Transverse colon (tissue), 4 donors: Measurements from ENCODE around the gene BCAR3. TPM values are rescaled to one million over a fixed set of nuclear protein-coding genes. Genes with fewer than 3 reads are reported as not detected.
"Not testable (repeated sequence)": the region's sequence is repeated elsewhere in the genome, so short reads cannot be mapped to it uniquely, and the experiment has no call there.

ENCODE experiments used
- DNase-seq: peaks from one replicate; pipeline ENCODE4 v3.0.0-alpha.2; 2019
- H3K27ac ChIP-seq, 4 donors: fragments of 200-600 bp; sonication (generic); 2 replicates each; pipeline ENCODE4 v1.5.1; 2016 to 2018; ENCODE audit warnings: inconsistent platforms in 4 of 4
- H3K27me3 ChIP-seq: fragments of 200-600 bp; sonication (generic); 2 replicates; pipeline ENCODE4 v1.5.1; 2017; ENCODE audit warnings: inconsistent platforms
- H3K36me3 ChIP-seq, 4 donors: fragments of 200-600 bp; sonication (generic); 2 replicates each; pipeline ENCODE4 v1.5.1; 2017 to 2019; ENCODE audit warnings: inconsistent platforms in 4 of 4
- H3K4me1 ChIP-seq, 4 donors: fragments of 200-600 bp; sonication (generic); 2 replicates each; pipeline ENCODE4 v1.5.1; 2017 to 2020; ENCODE audit warnings: inconsistent platforms in 4 of 4
- H3K4me3 ChIP-seq, 4 donors: fragments of 200-600 bp; sonication (generic); 1 replicate in 1 of 4; 2 replicates in 3 of 4; pipeline versions ENCODE4 v1.5.1 to v1.6.1; 2017 to 2019; ENCODE audit warnings: inconsistent platforms in 4 of 4
- H3K9me3 ChIP-seq, 2 donors: fragments of 200-600 bp; sonication (generic); 2 replicates each; pipeline ENCODE4 v1.5.1; 2017 to 2019; ENCODE audit warnings: inconsistent platforms in 2 of 2
- EP300 ChIP-seq: sonication (generic); formaldehyde crosslinking; IDR thresholded peaks from one replicate; pipeline ENCODE4 v1.6.1; 2017; ENCODE audit warnings: antibody characterized with exemption, low read depth
- POLR2A ChIP-seq: fragments of 450-650 bp; IDR thresholded peaks from one replicate; pipeline ENCODE4 v1.6.1; 2016; ENCODE audit warnings: antibody characterized with exemption, mild to moderate bottlenecking, moderate library complexity
- POLR2AphosphoS5 ChIP-seq, 3 donors: sonication (generic); formaldehyde crosslinking; IDR thresholded peaks; one replicate each; pipeline ENCODE4 v1.6.1; 2016; ENCODE audit warnings: antibody characterized with exemption in 3 of 3
- WGBS, 2 donors: methylation state at CpG; one replicate each; pipeline ENCODE4 v1.1.5; 2018; ENCODE audit warnings: low coverage in 1 of 2; 5-methylcytosine and 5-hydroxymethylcytosine counted together
- in situ Hi-C, 4 donors: fragments of 200-750 bp; cut with MboI; loops; one replicate each; pipeline versions ENCODE4 v1.15.0 to v1.15.1; 2017; ENCODE audit warnings: low sequenced_read_pairs in 3 of 4, low pct_ligation_motif_present in 1 of 4, low pct_unique_long_range_greater_than_20kb in 1 of 4
- intact Hi-C: fragments of 100-400 bp; cut with DNase I; formaldehyde crosslinking; loops from one replicate; pipeline ENCODE4 v1.15.1; 2023; ENCODE audit warnings: low total_unique reads
- total RNA-seq, 4 donors: library from RNA; depleted of rRNA; stranded (reverse); fragments of >200 nt; gene quantifications; one replicate each; pipeline ENCODE4 v1.1.0, GENCODE V29; 2016
- TF ChIP-seq, protein P1 (sequence below), 5 experiments: fragments of 200-600 bp in 3 of 5; fragments of 450-650 bp in 2 of 5; sonication (generic) in 3 of 5; IDR thresholded peaks; 1 replicate in 2 of 5; 2 replicates in 3 of 5; pipeline ENCODE4 v1.5.1; 2016 to 2017; ENCODE audit warnings: antibody characterized with exemption in 5 of 5, inconsistent platforms in 3 of 5, mild to moderate bottlenecking in 2 of 5, moderate library complexity in 1 of 5

BCAR3 gene
- total RNA-seq, 4 donors from 2014 or later, result 12.3 to 71.7 (median 40.5) TPM

DNA sequence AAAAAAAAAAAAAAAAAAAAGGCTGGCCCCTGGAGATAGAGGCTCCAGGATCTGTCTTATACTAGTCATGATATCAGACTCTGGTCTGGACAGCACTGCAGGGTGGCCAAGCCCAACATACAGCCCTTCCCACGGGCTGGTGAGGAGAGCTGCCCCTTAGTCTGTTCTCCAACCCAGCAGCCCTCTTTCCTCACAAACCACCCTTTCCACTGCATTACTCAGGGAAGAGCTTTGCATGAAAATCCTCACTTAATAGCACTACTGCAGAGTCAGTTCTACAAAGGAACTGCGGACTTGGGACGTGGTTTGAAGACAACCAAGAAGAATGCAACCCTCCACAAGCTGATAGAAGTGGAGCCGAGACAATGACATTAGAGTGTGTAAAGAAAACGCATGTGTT is 5.7 kb downstream of the BCAR3 start:
- TF ChIP-seq EP300 (no peak), POLR2AphosphoS5 (IDR thresholded peaks at IDR 0.05) (no peak), POLR2A (no peak)
- TF ChIP-seq, protein P1, sequence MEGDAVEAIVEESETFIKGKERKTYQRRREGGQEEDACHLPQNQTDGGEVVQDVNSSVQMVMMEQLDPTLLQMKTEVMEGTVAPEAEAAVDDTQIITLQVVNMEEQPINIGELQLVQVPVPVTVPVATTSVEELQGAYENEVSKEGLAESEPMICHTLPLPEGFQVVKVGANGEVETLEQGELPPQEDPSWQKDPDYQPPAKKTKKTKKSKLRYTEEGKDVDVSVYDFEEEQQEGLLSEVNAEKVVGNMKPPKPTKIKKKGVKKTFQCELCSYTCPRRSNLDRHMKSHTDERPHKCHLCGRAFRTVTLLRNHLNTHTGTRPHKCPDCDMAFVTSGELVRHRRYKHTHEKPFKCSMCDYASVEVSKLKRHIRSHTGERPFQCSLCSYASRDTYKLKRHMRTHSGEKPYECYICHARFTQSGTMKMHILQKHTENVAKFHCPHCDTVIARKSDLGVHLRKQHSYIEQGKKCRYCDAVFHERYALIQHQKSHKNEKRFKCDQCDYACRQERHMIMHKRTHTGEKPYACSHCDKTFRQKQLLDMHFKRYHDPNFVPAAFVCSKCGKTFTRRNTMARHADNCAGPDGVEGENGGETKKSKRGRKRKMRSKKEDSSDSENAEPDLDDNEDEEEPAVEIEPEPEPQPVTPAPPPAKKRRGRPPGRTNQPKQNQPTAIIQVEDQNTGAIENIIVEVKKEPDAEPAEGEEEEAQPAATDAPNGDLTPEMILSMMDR (IDR thresholded peaks at IDR 0.05), result no peak
- in situ Hi-C loops (no loop called here), intact Hi-C loops (loop anchor here (5.0 kb wide), 1 partner anchor 39 kb away; no protein-coding TSS in a partner anchor)
- Histone ChIP-seq H3K27me3 (no peaks in the 10 kb centered on the region), H3K4me1 (peaks cover 22 to 58% (median 30%) of the 10 kb centered on the region in 4 donors), H3K27ac (no peak overlapping the region), H3K4me3 (no peak overlapping the region), H3K9me3 (no peaks in the 10 kb centered on the region), H3K36me3 (no peaks in the 10 kb centered on the region)
- 89 to 96% methylated on average over 2 to 5 of the region's 5 CpGs for WGBS, 2 donors
- no peak for DNase-seq

GRCh38 chr1:93675271-93675670 is 6.4 kb downstream of the BCAR3 start:
- TF ChIP-seq POLR2A (no peak), EP300 (no peak), POLR2AphosphoS5 (IDR thresholded peaks at IDR 0.05) (no peak)
- TF ChIP-seq, protein P1 (IDR thresholded peaks at IDR 0.05), result no peak
- 75 to 85% methylated on average over 1 to 3 of the region's 3 CpGs for WGBS, 2 donors
- Histone ChIP-seq H3K9me3 (no peaks in the 10 kb centered on the region), H3K27ac (no peak overlapping the region), H3K4me1 (peaks cover 23 to 60% (median 31%) of the 10 kb centered on the region in 4 donors), H3K27me3 (no peaks in the 10 kb centered on the region), H3K4me3 (no peak overlapping the region), H3K36me3 (no peaks in the 10 kb centered on the region)
- intact Hi-C loops (loop anchor here (5.0 kb wide), 1 partner anchor 38 kb away; no protein-coding TSS in a partner anchor), in situ Hi-C loops (no loop called here)
- no peak for DNase-seq

DNA sequence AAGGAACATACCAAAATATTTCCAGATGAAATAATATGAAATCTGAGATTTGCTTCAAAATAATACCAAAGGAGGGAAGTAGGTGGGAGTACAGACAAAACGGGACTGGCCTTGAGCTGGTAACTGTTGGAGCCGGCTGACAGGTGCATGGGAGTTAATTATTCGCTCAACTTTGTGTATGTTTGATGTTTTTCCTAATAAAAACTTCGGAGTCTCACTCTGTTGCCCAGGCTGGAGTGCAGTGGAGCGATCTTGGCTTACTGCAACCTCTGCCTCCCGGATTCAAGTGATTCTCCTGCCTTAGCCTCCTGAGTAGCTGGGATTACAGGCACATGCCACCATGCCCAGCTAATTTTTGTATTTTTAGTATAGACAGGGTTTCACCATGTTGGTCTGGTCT is 7.6 kb downstream of the BCAR3 start:
- in situ Hi-C loops, DNase-seq, H3K9me3 ChIP-seq, H3K36me3 ChIP-seq, H3K4me3 ChIP-seq, H3K27ac ChIP-seq, intact Hi-C loops, H3K27me3 ChIP-seq: not testable (repeated sequence)
- WGBS, 2 donors, result 51 to 70% methylated on average over 4 to 6 of the region's 6 CpGs
- H3K4me1 ChIP-seq, result peaks cover 23 to 62% (median 35%) of the 10 kb centered on the region in 4 donors

DNA sequence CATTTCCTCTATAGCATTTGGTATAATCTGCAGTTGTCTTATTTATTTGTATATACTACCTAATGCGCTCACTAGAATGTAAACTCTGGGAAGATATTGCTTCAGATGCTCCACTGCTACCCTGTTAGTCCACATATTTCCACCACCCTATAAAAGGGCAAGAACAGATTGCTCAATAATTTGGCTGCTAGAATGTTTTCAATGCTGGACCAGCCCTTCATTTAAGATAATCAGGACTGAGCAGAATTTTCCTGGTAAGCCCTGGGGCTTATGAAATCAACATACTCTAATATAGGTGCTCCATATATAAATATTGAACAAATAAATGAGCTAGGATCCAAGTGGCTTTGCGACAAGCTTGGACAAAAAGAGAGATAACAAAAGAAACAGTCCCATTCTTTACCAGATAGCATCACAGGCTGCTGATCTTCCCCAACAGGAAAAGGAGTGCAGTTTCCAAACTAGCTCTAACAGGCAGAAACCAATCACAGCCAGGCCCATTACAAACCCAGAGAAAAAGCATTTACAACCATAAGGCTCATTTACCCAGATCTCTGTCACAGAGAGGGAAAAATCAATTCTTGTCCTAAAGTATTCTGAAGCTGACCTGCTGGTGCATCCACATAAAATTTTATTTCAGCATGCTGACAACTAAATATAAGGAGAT is 8.3 kb downstream of the BCAR3 start:
- TF ChIP-seq POLR2A (no peak), EP300 (no peak), POLR2AphosphoS5 (IDR thresholded peaks at IDR 0.05) (no peak)
- TF ChIP-seq, protein P1 (IDR thresholded peaks at IDR 0.05), result no peak
- Histone ChIP-seq H3K9me3 (no peaks in the 10 kb centered on the region), H3K36me3 (no peaks in the 10 kb centered on the region), H3K4me3 (no peak overlapping the region), H3K4me1 (peaks cover 23 to 62% (median 35%) of the 10 kb centered on the region in 4 donors), H3K27ac (peak overlapping the region; percentile 67 to 74 (median 70)), H3K27me3 (no peaks in the 10 kb centered on the region)
- DNase-seq, result no peak
- WGBS, 2 donors, result 71 to 86% methylated on average over 2 of the region's 2 CpGs
- in situ Hi-C loops, result no loop called here
- intact Hi-C loops, result no loop called here
